Embryonic facial prominence (tissue), 1 donor: Measurements from ENCODE around the gene RIPK1.
A peak's percentile ranks its signal among the peaks of the same experiment; 100 is the strongest.
"Not testable (repeated sequence)": the region's sequence is repeated elsewhere in the genome, so short reads cannot be mapped to it uniquely, and the experiment has no call there.

Experiments used
- DNase-seq: peaks from one replicate; pipeline ENCODE4 v3.0.0-alpha.2; 2016; ENCODE audit errors: extremely low spot score

Gene RIPK1

DNA sequence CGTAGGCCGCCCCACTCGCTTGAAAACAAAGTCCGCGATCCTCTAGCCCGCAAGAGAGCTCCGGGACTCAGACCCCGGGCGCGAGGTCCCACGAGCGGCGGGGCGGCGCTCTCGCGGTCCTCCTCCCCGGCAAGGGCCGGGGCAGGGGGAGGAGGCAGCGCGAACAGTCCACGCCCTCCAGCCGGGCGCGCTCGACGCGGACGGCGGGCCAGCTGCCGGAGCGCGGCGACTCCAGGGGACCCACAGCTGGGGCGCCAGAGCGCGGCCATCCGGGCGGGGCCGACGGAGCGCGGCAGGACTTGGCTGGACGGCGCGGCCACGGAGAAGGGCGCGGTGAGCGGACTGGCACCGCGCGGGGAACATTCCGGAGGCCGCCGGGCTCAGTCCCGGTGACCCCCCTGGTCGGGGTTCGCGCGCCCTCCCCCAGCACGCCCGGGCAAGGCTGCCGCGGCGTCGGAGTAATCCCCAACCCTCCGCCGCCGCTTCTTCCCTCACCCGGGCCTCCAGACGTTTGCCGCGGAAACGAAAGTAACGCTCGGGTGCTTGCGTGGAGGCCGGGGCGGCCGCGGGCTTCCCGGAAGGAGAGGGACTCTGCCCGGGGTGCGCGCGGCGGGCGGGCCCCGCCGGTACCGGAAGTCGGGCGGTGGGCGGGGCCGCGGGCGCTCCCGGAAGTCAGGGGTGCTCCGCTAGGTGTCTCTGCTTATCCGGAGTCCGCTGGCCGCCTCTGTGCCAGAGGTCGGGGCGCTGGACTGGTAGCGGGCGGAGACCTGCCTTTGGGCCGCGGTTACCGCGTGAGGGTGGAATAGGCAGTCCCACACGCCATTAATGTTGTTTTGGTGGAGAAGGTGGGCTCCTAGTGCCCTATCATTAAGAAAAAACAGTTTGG is at the start of gene RIPK1:
Gene RIPK1, plus strand, starts transcription at position 166 of the 886 bp plus-strand sequence. CDS start 8,330 bp downstream, outside the sequence.
- DNase-seq, result peak; percentile 72

DNA sequence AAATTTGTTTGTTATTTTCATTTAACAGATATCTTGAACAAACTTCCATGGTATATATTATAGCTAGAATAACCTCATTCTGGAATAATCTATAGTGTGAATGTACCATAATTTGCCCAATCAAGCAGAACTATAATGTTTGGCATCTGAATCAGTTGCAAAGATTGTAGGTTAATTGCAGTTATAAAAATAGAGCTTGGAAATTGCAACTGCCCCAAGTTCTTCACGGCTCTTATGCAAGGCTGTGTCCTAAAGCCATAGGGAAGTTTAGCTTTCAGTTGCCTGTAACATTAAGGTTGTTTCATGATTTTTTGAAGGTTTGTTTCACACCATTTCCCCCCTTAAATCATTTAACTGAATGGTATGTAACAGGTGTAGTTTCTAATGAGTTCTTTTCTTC is 49.2 kb upstream of the RIPK1 start:
- DNase-seq, result no peak

DNA sequence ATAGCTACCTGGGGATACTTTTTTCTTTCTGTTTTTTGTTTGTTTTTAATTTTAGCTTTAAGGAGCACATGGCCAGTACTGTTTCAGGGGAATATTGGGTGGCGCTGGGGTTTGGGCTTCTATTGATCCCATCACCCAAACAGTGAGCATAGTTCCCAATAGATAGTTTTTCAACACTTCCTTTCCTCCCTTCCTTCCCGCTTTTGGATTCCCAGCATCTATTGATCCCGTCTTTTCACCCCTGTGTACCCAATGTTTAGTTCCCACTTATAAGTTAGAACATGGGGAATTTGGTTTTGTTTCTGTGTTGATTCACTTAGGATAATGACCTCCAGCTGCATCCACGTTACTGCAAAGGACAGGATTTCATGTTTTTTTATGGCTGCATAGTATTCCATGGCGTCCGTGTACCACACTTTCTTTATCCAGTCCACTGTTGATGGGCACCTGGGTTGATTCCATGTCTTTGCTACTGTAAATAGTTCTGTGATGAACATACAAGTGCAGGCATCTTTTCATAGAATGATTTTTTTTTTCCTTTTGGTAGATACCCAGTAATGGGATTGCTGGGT is 48.5 kb upstream of the RIPK1 start:
- no peak for DNase-seq

GRCh38 chr6:3020976-3021598 is 47.2 kb upstream of the RIPK1 start:
- not testable (repeated sequence) for DNase-seq

GRCh38 chr6:3022765-3023662 is 45.3 kb upstream of the RIPK1 start:
- no peak for DNase-seq

DNA sequence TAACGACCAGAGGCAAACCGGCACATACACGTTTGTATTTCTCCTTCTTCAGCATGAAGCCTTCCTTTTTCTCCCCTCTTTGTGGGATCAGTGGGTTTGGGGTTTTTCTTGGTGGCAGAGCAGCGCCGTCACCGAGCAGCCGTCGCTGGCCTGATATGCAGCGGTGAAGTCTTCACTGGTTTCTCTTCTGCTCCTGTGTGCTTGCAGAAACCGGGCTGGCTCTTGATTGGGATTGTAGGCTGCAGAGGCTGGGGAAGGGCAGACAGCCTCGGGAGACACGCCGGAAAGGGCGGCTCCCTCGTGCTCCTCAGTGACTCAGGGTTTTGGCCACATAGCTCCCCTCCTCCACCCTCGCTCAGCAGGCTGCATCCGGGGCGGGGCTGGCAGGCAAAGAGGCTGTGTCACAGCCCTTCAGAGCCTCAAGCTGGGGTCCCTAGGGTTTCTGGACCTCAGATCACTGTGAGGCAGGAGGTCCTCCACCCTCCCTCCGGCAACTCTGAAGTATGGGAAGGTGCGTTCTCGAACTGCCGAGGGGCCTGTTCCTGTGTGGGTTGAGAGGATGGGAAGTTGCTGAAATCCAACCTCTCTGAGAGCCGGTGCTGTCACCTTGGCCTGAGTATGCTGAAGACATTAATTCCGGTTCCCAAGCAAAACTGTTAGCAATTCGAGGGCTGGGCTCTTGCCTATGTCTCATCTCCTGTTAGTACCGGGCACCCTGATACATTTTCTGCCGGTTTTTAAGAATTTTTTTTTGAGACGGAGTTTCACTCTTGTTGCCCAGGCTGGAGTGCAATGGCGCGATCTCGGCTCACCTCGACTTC is 44.4 kb upstream of the RIPK1 start:
- DNase-seq, result no peak

DNA sequence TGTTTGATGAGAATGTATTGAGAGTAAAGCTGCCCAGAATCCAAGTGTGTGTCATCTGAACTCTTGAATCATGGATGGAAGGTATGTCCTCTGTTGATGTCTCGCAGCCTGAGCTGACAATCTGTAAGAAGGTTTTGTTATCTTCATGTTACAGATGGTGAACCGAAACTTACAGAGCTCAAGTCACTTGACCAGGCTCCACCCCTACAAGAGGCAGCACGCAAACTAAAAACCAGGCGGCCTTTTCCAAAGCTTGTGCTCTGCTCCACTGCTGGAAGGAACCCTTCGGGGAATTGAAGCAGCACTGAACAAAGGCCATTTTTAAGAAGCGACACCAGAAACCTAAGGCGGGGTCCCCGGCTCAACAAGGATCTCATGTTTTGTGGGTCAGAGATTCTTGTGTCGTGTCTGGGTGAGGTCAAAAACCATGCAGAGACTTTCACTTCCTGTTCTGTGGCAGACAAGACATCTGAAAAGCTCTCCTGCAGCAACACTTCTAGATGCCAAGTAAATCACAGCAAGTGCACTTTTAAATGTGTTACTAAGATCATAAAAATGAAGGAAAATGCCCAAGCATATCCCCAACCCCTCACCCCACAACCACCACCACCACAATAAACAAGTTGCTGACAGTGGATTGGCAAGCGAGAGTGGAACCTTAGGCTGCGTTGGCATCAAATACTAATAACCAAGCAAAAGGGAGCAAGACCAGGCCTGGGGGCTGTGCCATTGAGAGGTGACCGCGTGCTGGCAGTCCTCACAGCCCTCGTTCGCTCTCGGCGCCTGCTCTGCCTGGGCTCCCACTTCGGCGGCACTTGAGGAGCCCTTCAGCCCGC is 41.3 kb upstream of the RIPK1 start:
- DNase-seq, result no peak

GRCh38 chr6:3028156-3028555 is 40.1 kb upstream of the RIPK1 start:
- DNase-seq, result not testable (repeated sequence)

DNA sequence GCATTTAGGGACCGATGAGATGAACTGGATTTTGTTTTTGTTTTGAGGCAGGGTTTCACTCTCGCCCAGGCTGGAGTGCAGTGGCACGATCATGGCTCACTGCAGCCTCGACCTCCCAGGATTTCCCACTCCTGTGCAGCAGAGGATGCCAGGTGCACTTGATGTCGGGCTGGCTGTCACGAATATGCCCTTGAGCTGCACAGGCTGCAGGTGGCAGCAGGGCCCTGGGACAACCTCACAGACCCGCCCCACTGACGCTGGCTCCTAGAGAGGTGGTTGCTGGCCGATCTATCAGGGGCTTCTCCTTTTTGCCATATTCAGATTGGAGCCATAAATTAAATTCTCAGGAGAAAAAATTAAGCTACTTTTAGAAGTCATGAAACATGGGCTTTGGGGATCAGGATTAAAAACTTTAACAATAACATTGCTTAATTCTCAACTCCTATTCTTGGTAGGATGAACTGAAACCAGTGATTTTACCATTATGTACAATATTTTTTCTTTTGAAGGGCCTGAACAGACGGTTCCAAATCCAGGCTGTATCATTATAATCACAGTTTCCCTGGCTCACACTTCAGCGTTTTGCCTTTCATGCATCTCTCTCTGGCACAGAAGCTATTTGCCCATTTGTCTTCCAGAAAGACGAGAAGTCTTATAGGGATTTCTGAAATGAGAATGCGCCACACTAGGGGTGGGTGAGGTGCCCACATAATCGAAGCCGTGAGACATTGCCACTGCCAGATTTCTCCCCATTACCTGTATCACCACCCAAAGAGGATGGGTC is 36.2 kb upstream of the RIPK1 start:
- no peak for DNase-seq

DNA sequence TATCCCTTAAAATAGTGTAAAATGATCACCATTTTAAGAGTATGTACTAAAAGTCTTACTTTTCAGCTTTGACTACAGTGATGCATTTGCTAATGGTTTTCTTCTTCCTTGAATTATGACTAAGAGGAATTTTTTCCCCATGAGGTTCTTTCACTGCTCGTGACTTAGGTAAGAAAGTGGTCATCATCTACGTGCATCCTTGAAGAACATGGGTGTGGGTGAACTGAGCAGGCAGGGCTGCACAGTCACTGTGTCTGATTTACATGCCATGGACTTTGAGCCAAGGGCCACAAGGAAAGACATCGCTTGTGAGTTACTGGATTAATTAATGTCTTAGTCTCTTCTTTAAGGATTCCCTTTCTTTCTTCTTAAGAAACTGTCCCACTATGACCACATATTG is 35.3 kb upstream of the RIPK1 start:
- no peak for DNase-seq

- no peak for DNase-seq
These were observed 34.6 kb upstream of the RIPK1 start for GRCh38 chr6:3033652-3034051.

GRCh38 chr6:3035397-3035796 is 32.9 kb upstream of the RIPK1 start:
- no peak for DNase-seq

DNA sequence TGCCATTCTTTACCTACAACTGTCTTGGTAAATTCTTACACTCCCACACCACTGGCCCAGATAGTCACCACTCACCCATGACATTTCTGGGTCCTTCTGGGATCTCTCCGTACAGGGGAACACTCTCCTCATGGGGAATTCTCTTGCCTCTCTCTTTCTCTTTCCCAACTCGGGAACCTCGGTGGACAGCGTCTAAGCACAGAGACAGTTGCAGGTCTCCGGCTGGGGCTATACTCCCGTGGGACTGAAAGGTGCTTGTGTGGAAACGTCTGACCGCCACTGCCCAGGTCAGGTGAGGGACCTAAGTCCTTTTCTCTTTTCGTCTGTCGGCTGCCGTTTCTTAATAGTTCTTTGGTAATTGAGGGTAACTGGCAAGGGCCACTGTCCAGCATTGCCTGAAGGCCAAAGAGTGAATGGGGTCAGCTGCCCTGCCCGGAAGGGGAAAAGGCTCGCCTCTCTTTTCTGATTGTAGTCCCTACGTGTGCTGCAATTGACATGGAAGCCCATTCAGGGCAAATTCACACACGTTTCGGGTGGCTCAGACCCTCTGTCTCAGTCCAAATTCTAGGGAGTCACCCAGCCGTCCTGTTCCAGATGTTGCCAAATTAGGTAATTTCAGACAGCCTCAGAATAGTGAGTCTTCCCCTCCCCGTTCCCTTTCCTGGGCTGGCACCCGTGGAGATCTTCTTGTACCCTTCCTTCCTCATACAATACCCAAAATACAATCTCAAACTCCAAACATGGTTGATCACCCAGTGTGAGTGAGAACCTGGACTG is 31.2 kb upstream of the RIPK1 start:
- DNase-seq, result no peak

DNA sequence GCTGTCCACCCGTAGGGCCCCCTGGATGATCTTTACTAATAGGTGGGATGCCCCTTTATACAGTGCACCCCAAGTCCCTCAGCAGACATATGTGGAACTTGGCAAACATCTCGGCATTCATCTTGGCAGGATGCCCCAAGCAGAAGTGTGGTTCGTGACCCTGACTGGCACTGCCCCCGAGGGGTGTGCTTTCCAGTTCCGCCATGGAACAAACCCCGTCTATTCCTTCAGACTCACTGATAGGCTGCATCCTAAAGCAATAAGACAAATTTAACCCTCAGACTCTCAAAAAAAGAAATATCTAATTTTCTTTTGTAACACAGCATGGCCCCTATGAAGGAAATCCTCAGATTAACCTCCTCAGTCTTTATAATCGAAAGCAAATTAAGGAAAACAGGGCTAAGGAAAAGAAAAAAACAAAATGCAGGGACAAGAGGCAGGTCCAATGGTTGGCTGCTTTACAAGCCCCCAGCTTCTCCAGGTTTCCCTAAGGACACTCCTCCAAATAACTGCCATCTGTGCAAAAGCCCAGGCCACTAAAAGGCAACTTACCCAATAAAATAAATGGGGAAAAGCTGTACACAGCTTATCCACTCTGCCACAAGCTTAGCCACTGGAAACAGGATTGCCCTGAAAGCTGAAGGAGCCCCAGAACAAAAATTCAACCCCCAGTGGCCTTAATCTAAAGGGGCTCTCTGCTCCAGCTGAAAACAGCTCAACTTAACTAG is 30.5 kb upstream of the RIPK1 start:
- DNase-seq, result no peak

- DNase-seq, result no peak
These were observed 28.9 kb upstream of the RIPK1 start for GRCh38 chr6:3039384-3039783.

- no peak for DNase-seq
These were observed 27.1 kb upstream of the RIPK1 start for GRCh38 chr6:3041147-3041546.

DNA sequence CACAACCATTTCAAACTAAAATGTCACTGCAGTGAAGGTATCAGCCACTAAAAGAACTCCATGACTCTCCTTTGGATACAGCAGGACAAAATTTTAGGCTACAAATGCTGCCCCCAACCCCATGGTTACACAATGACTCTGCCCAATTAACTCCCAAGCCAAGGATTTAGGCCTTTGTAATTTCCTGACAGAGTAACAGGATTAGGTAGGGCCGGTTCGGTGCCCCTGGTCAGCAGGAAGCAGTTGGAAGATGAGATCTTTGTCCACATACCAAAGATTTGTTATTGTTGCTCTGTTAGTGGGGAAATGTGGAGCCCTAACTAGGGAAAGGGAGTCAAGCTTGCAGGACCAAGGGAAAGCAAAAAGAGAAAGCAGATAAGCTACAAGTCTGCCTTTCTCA is 26.7 kb upstream of the RIPK1 start:
- DNase-seq, result no peak

DNA sequence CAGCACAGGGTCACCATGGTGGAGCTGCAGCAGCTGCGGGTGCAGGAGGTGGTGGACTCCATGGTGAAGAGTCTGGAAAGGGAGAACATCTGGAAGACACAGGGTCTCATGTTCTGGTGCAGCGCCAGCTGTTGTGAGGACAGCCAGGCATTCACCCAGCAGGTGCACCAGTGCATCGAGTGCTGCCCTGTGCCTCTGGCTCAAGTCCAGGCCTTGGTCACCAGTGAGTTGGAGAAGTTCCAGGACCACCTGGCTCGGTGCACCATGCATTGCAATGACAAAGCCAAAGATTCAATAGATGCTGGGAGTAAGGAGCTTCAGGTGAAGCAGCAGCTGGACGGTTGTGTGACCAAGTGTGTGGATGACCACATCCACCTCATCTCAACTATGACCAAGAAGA is 22.9 kb upstream of the RIPK1 start:
- no peak for DNase-seq
